K562 (cell line): Measurements from ENCODE around the gene VSIG2. TPM values are rescaled to one million over a fixed set of nuclear protein-coding genes. Genes with fewer than 3 reads are reported as not detected.

Experiments used
- ATAC-seq: fragments of 200-7000 bp; cut with Tn5 transposase; 3 replicates; pipeline ENCODE4 v1.9.1; 2020; ENCODE audit warnings: moderate library complexity
- BruUV-seq: library from RNA; stranded (reverse); fragments of 400-500 nt; replicated peaks from 2 replicates; lab custom pipeline; 2021; lab: Mats Ljungman, UMichigan
- CTCF ChIA-PET: fragments of 300-600 bp; formaldehyde crosslinking; extraction: SDS; loops from one replicate; lab custom pipeline; 2021; ENCODE audit warnings: low intra/inter-chr PET ratio; lab: Yijun Ruan, JAX
- POLR2A ChIA-PET: fragments of 300-600, 350-650 bp; sonication (Branson Sonifier 250); formaldehyde crosslinking; extraction: SDS; loops from one replicate; lab custom pipeline; 2021; ENCODE audit warnings: antibody characterized with exemption, inconsistent platforms; lab: Yijun Ruan, JAX
- DNase-seq, 4 experiments: peaks; one replicate each; pipeline versions ENCODE4 v3.0.0 to v3.0.0-alpha.2; 2011 to 2018; ENCODE audit warnings: low spot score in 3 of 4, mixed read lengths in 3 of 4; ENCODE audit errors: extremely low read depth in 1 of 4
- FAIRE-seq: peaks from 2 replicates; lab custom pipeline; 2011; peaks lifted over from hg19 to GRCh38; lab: Jason Lieb, UNC
- H2AFZ ChIP-seq: 2 replicates; pipeline ENCODE4 v1.6.0; 2011; ENCODE audit warnings: low read depth, low read length, control low read depth, inconsistent platforms
- H3K27ac ChIP-seq: fragments of 200-600 bp; 3 replicates; pipeline ENCODE4 v1.8.0; 2011; ENCODE audit warnings: low read depth, mild to moderate bottlenecking, control low read depth, inconsistent platforms, low read length, moderate library complexity, mixed read lengths; ENCODE audit errors: extremely low read depth
- H3K27me3 ChIP-seq, 2 experiments: fragments of 300-600 bp in 1 of 2; 2 replicates in 1 of 2; 3 replicates in 1 of 2; pipeline versions ENCODE4 v1.6.0 to v1.8.0; 2011; ENCODE audit warnings: inconsistent platforms in 2 of 2, low read length in 2 of 2, mild to moderate bottlenecking in 1 of 2, mixed read lengths in 1 of 2, moderate library complexity in 1 of 2; ENCODE audit not compliant: control insufficient read depth in 2 of 2, insufficient read depth in 2 of 2
- H3K36me3 ChIP-seq: fragments of 300-600 bp; 3 replicates; pipeline ENCODE4 v1.8.0; 2011; ENCODE audit warnings: mild to moderate bottlenecking, low read length, inconsistent platforms; ENCODE audit not compliant: control insufficient read depth, insufficient read depth
- H3K4me1 ChIP-seq, 2 experiments: fragments of 200-600 bp in 1 of 2; replicated peaks in 1 of 2; 2 replicates in 1 of 2; 3 replicates in 1 of 2; pipeline versions ENCODE4 v1.5.1 to v1.8.0; 2011; ENCODE audit warnings: inconsistent platforms in 2 of 2, low read length in 2 of 2, mild to moderate bottlenecking in 1 of 2, mixed read lengths in 1 of 2, moderate library complexity in 1 of 2; ENCODE audit not compliant: control insufficient read depth in 2 of 2, insufficient read depth in 2 of 2
- H3K4me2 ChIP-seq: 2 replicates; pipeline ENCODE4 v1.6.1; 2011; ENCODE audit warnings: low read length, control low read depth, inconsistent platforms, mixed read lengths; ENCODE audit not compliant: insufficient read depth
- H3K4me3 ChIP-seq: fragments of 200-600 bp; sonication (generic), shearing (Covaris generic); 2 replicates; pipeline ENCODE4 v1.5.1; 2016; ENCODE audit warnings: control low read depth, inconsistent platforms
- H3K79me2 ChIP-seq: fragments of 200-600 bp; 3 replicates; pipeline ENCODE4 v1.8.0; 2011; ENCODE audit warnings: low read length, inconsistent platforms; ENCODE audit not compliant: control insufficient read depth, insufficient read depth
- H3K9ac ChIP-seq, 2 experiments: 2 replicates each; pipeline versions ENCODE4 v1.6.0 to v1.6.1; 2011; ENCODE audit warnings: low read depth in 2 of 2, low read length in 2 of 2, control low read depth in 1 of 2, inconsistent platforms in 1 of 2, mild to moderate bottlenecking in 1 of 2, mixed read lengths in 1 of 2; ENCODE audit not compliant: insufficient read depth in 1 of 2
- H3K9me1 ChIP-seq: one replicate; pipeline ENCODE4 v1.6.0; 2011; ENCODE audit warnings: inconsistent platforms, mild to moderate bottlenecking, low read length, moderate library complexity; ENCODE audit not compliant: control insufficient read depth, insufficient read depth
- H3K9me3 ChIP-seq: replicated peaks from 2 replicates; pipeline ENCODE4 v1.5.1; 2011; ENCODE audit warnings: low read depth, low read length, inconsistent platforms; ENCODE audit not compliant: control insufficient read depth, insufficient read depth
- H4K20me1 ChIP-seq: replicated peaks from 2 replicates; pipeline ENCODE4 v1.6.1; 2011; ENCODE audit warnings: low read length, inconsistent platforms, mixed read lengths; ENCODE audit not compliant: control insufficient read depth, insufficient read depth
- ARID1B ChIP-seq: fragments of 450-650 bp; IDR thresholded peaks from 2 replicates; pipeline ENCODE4 v1.6.1; 2016; ENCODE audit warnings: antibody characterized with exemption, mild to moderate bottlenecking, inconsistent platforms
- NR1H2 ChIP-seq: sonication (generic); formaldehyde crosslinking; IDR thresholded peaks from 2 replicates; pipeline ENCODE4 v1.4.0; 2020; ENCODE audit warnings: mild to moderate bottlenecking, missing genetic modification reagents
- SPI1 ChIP-seq: IDR thresholded peaks from 2 replicates; pipeline ENCODE4 v1.6.1; 2011; ENCODE audit warnings: low read depth, low read length, control low read depth, borderline replicate concordance
- ZNF133 ChIP-seq: fragments of 250-450 bp; sonication (Bioruptor Pico); IDR thresholded peaks from 2 replicates; pipeline ENCODE4 v1.4.0; 2020; ENCODE audit warnings: mild to moderate bottlenecking
- ZNF3 ChIP-seq: fragments of 250-450 bp; sonication (Bioruptor Pico); IDR thresholded peaks from 2 replicates; pipeline ENCODE4 v1.5.0; 2021; ENCODE audit warnings: mild to moderate bottlenecking, moderate library complexity
- WGBS: fragments of 100-300 bp; shearing (Covaris generic); methylation state at CpG from one replicate; pipeline ENCODE4 v1.1.6; 2016; ENCODE audit warnings: low coverage, mixed read lengths; ENCODE audit not compliant: insufficient coverage; ENCODE audit errors: missing lambda C conversion rate; 5-methylcytosine and 5-hydroxymethylcytosine counted together
- in situ Hi-C: fragments of 300-500 bp; cut with MboI; formaldehyde crosslinking; loops from 4 replicates; pipeline ENCODE4 v1.15.0; 2018; ENCODE audit warnings: inconsistent platforms, mixed read lengths
- intact Hi-C: fragments of 100-400 bp; cut with micrococcal nuclease; formaldehyde crosslinking; loops from 2 replicates; pipeline ENCODE4 v1.14.2; 2022
- polyA plus RNA-seq, 8 experiments: library from polyadenylated mRNA; depleted of rRNA in 4 of 8; stranded (reverse) in 5 of 8; unstranded in 3 of 8; fragments of >200 nt; fragmentation: Nextera tagmentation in 2 of 8; fragmentation: Illumina TruSeq in 1 of 8; extraction: Ambion mirVana in 2 of 8; extraction: Trizol in 1 of 8; gene quantifications; 2 replicates each; pipeline versions ENCODE4 v1.2.1 to v1.2.3, GENCODE V29; 2011 to 2014; ENCODE audit warnings: inconsistent platforms in 1 of 8, missing spikeins in 1 of 8
- total RNA-seq, 7 experiments: library from RNA; depleted of rRNA in 6 of 7; stranded (reverse); fragments of >200 nt in 6 of 7; fragmentation: Illumina TruSeq in 2 of 7; extraction: Trizol in 2 of 7; gene quantifications; 2 replicates each; pipeline versions ENCODE4 v1.2.1 to v1.2.3, GENCODE V29; 2011 to 2021; ENCODE audit warnings: low replicate concordance in 1 of 7

Gene VSIG2
- total and polyA plus RNA-seq, 9 of the 15 experiments (the other 6 are each of a cell fraction or from before 2014, with no cell fraction given), result not detected

DNA sequence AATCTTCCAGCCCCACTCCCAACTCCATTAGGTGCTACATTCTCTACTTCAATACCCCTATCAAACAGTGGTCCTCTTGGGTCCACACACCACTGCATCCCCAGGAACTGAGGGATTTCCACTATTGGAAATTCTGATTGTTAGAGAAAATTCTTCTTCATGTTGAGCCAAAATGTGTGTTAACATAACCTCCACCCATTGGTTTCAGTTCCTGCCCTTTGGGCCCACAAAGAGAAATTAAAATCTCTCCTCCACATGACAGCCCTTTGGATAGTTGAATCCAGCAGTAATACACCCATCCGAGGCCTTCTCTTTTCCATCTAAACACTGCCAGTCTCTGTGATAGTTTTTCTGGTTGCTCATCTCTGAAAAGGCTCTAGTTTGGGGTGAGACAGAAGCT lies 2.1 kb downstream of the VSIG2 start:
- no peaks in the 10 kb centered on the region for H4K20me1 ChIP-seq
- H3K27me3 ChIP-seq, result peaks cover 11 to 47% of the 10 kb centered on the region in 2 experiments; a peak in 3 of 5 replicates
- no peak overlapping the region for H3K4me3 ChIP-seq
- DNase-seq, result no peak
- ChIA-PET POLR2A (no interaction called here), CTCF (no interaction called here)
- H2AFZ ChIP-seq, result no peak overlapping the region
- WGBS, result 0% methylated on average over 1 of the region's 1 CpG
- no TSS peak for BruUV-seq
- H3K36me3 ChIP-seq, result no peaks in the 10 kb centered on the region
- H3K9ac ChIP-seq, result no peak overlapping the region
- TF ChIP-seq NR1H2 (no peak), ZNF133 (CRISPR knock-in tag) (no peak), ARID1B (no peak)
- H3K27ac ChIP-seq, result no peak overlapping the region
- in situ Hi-C loops, result no loop called here
- intact Hi-C loops, result no loop called here
- ATAC-seq, result no peak
- no peaks in the 10 kb centered on the region for H3K79me2 ChIP-seq
- peaks cover 18 to 24% of the 10 kb centered on the region in 2 experiments; a peak in 4 of 5 replicates for H3K4me1 ChIP-seq
- no peaks in the 10 kb centered on the region for H3K9me3 ChIP-seq
- H3K9me1 ChIP-seq, result no peaks in the 10 kb centered on the region
- FAIRE-seq, result no peak
- H3K4me2 ChIP-seq, result no peak overlapping the region

DNA sequence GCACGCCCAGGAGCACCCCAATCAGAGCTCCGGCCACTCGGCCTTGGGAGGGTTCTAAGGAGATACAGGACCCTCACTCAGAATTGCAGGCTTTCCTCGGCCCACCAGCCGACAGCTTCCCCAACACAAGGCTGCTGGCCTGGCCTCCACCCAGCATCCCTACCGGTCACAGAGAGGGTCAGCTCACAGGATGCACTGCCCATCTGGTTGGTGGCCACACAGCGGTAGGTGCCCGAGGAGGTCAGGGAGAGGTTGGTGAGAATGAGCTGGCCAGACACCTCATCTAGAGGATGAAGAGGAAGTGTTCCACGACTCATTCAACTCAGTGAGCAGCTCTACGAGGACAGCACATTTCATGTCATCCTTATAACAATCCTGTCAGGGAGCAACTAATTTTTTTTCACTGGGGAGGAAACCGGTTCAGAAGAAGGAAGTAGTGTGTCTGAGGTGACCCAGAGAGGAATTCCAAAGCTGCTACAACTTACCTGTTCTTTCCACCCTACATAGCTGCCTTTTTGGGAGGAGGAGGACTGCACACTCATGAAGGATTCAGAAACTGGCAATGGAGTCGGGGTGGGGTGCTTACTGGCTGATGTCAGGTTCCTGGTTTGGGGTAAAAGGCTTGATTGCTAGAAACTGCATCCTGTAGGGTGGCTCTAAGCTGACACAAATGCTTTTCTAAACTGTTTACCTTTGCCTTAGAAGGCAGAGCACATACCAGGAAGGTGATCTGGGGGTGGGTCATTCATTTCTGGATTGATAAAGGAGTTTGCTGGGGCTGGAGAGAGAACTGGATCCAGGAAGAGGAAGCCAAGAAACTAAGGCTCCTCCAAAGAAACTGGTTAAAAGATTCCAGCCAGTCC lies 3.3 kb downstream of the VSIG2 start:
- no peak overlapping the region for H3K27ac ChIP-seq

More for the DNA sequence above, 3.3 kb downstream of the VSIG2 start:
- no peaks in the 10 kb centered on the region for H3K9me1 ChIP-seq
- H3K4me1 ChIP-seq, result peaks cover 18 to 24% of the 10 kb centered on the region in 2 experiments; a peak in 4 of 5 replicates
- H2AFZ ChIP-seq, result no peak overlapping the region
- DNase-seq, result no peak
- intact Hi-C loops, result no loop called here
- no peaks in the 10 kb centered on the region for H3K79me2 ChIP-seq
- no peaks in the 10 kb centered on the region for H3K9me3 ChIP-seq
- no peak for TF ChIP-seq ZNF3 (CRISPR knock-in tag)
- 0 out of 2 replicates have a peak, but pooled peaks have one; percentile 13 for TF ChIP-seq SPI1
- TF ChIP-seq, all 486 proteins: peak for 1
- H3K27me3 ChIP-seq, result peaks cover 11 to 51% of the 10 kb centered on the region in 2 experiments; a peak in 4 of 5 replicates
- ChIA-PET POLR2A (interaction anchor here (0.5 to 1.0 kb wide), 3 partner anchors 10 to 726 kb away, joined by 3 read pairs; no protein-coding TSS in a partner anchor), CTCF (no interaction called here)
- no peak for FAIRE-seq
- H3K4me2 ChIP-seq, result no peak overlapping the region
- no peak overlapping the region; a peak in 2 of 4 replicates for H3K9ac ChIP-seq
- in situ Hi-C loops, result no loop called here
- no peaks in the 10 kb centered on the region for H4K20me1 ChIP-seq
- no peak for ATAC-seq
- BruUV-seq, result no TSS peak
- H3K36me3 ChIP-seq, result no peaks in the 10 kb centered on the region
- WGBS, result 5% methylated on average over 10 of the region's 12 CpGs
- H3K4me3 ChIP-seq, result no peak overlapping the region
